Erythroblast (primary cell): ENCODE measurements around the gene SLC16A2.

Source experiments
- DNase-seq, 2 experiments: peaks; one replicate each; lab custom pipeline; 2025; lab: John Stamatoyannopoulos, UW
- GATA1 ChIP-seq: IDR thresholded peaks from 2 replicates; pipeline ENCODE4 v1.6.1; 2011; ENCODE audit warnings: low read depth, mild to moderate bottlenecking, control low read depth, low read length, moderate library complexity
- POLR2A ChIP-seq: IDR thresholded peaks from 2 replicates; pipeline ENCODE4 v1.6.1; 2011; ENCODE audit warnings: mild to moderate bottlenecking, low read length

SLC16A2 gene

GRCh38 chrX:74423289-74423998 lies 2.2 kb downstream of the SLC16A2 start:
- DNase-seq, result no peak

GRCh38 chrX:74426071-74426470 lies 4.8 kb downstream of the SLC16A2 start:
- no peak for DNase-seq

More at GRCh38 chrX:74423289-74423998, 2.2 kb downstream of the SLC16A2 start:
- TF ChIP-seq GATA1, result no peak
- no peak for TF ChIP-seq POLR2A

GRCh38 chrX:74426615-74427014 lies 5.3 kb downstream of the SLC16A2 start:
- no peak for DNase-seq
- no peak for TF ChIP-seq GATA1
- TF ChIP-seq POLR2A, result no peak

More at GRCh38 chrX:74426071-74426470, 4.8 kb downstream of the SLC16A2 start:
- TF ChIP-seq GATA1 (no peak), POLR2A (no peak)

- DNase-seq, result no peak
- TF ChIP-seq GATA1 (no peak), POLR2A (no peak)
These were observed 10.5 kb downstream of the SLC16A2 start for GRCh38 chrX:74431797-74432196.

- TF ChIP-seq GATA1 (no peak), POLR2A (no peak)
- DNase-seq, result no peak
These were observed 13.0 kb downstream of the SLC16A2 start for GRCh38 chrX:74434336-74434735.

- TF ChIP-seq GATA1 (no peak), POLR2A (no peak)
- no peak for DNase-seq
These were observed 16.2 kb downstream of the SLC16A2 start for GRCh38 chrX:74437530-74437929.

GRCh38 chrX:74438764-74439163 lies 17.5 kb downstream of the SLC16A2 start:
- TF ChIP-seq GATA1 (no peak), POLR2A (no peak)
- DNase-seq, result no peak

GRCh38 chrX:74445099-74445498 lies 23.8 kb downstream of the SLC16A2 start:
- TF ChIP-seq GATA1 (no peak), POLR2A (no peak)
- DNase-seq, result no peak

GRCh38 chrX:74446876-74447275 lies 25.6 kb downstream of the SLC16A2 start:
- TF ChIP-seq POLR2A (no peak), GATA1 (no peak)
- DNase-seq, result no peak

GRCh38 chrX:74448669-74449068 lies 27.4 kb downstream of the SLC16A2 start:
- DNase-seq, result no peak
- TF ChIP-seq POLR2A (no peak), GATA1 (no peak)

GRCh38 chrX:74449322-74449936 lies 28.1 kb downstream of the SLC16A2 start:
- DNase-seq, result no peak

GRCh38 chrX:74449937-74450330 lies 28.6 kb downstream of the SLC16A2 start:
- no peak for DNase-seq
- TF ChIP-seq POLR2A (no peak), GATA1 (no peak)

More at GRCh38 chrX:74449322-74449936, 28.1 kb downstream of the SLC16A2 start:
- no peak for TF ChIP-seq GATA1
- TF ChIP-seq POLR2A, result no peak

- no peak for DNase-seq
- TF ChIP-seq POLR2A (no peak), GATA1 (no peak)
These were observed 29.6 kb downstream of the SLC16A2 start for GRCh38 chrX:74450803-74451449.
